ENCODE results near the gene COMT. TPM values are rescaled to one million over a fixed set of nuclear protein-coding genes. Genes with fewer than 3 reads are reported as not detected.

The COMT gene
- total and polyA plus RNA-seq, 9 donors, result 23.1 to 200 (median 161) TPM

GRCh38 chr22:19969141-19969928 is 27.8 kb downstream of the COMT start:
- WGBS, 3 donors, result 73 to 79% (median 77%) methylated on average over 11 of the region's 11 CpGs
- no peak for DNase-seq
- Histone ChIP-seq H3K27me3 (no peaks in the 10 kb centered on the region), H3K4me3 (no peak overlapping the region), H3K36me3 (no peaks in the 10 kb centered on the region), H3K27ac (no peak overlapping the region), H3K4me1 (ENCODE audit: insufficient read depth) (no peaks in the 10 kb centered on the region), H3K9me3 (no peaks in the 10 kb centered on the region)
- intact Hi-C loops (cut with DNase I), result loop anchor here in 1 of 4 donors (10.0 kb wide), 1 partner anchor 145 kb away; the partner anchor contains the start of genes RANBP1 and TRMT2A
- TF ChIP-seq POLR2A (IDR thresholded peaks at IDR 0.05) (no peak), CTCF (IDR thresholded peaks at IDR 0.05) (no peak)

- H3K27ac ChIP-seq, result no peak overlapping the region
- no peak overlapping the region for H3K4me3 ChIP-seq
- intact Hi-C loops (cut with DNase I), result loop anchor here in 3 of 4 donors (2.0 to 10.0 kb wide), 4 partner anchors 42 to 435 kb away; no protein-coding TSS in a partner anchor
- WGBS, 3 donors, result 68 to 73% (median 69%) methylated on average over 9 of the region's 9 CpGs
- TF ChIP-seq EP300 (IDR thresholded peaks at IDR 0.05) (no peak), POLR2A (IDR thresholded peaks at IDR 0.05) (no peak), CTCF (IDR thresholded peaks at IDR 0.05) (no peak)
- H3K4me1 ChIP-seq (ENCODE audit: insufficient read depth), result no peaks in the 10 kb centered on the region
- no peak for DNase-seq
- H3K9me3 ChIP-seq, result no peaks in the 10 kb centered on the region
- no peaks in the 10 kb centered on the region for H3K36me3 ChIP-seq
- H3K27me3 ChIP-seq, result no peaks in the 10 kb centered on the region
These were observed 28.5 kb downstream of the COMT start for GRCh38 chr22:19970031-19970478.

- DNase-seq, result peak; percentile 49 to 83 (median 71)
- intact Hi-C loops (cut with DNase I), result loop anchor here in 3 of 4 donors (2.0 to 10.0 kb wide), 4 partner anchors 42 to 434 kb away; no protein-coding TSS in a partner anchor
These were observed 29.1 kb downstream of the COMT start for GRCh38 chr22:19970479-19971275.

More at GRCh38 chr22:19970479-19971275, 29.1 kb downstream of the COMT start:
- Histone ChIP-seq H3K4me1 (ENCODE audit: insufficient read depth) (no peaks in the 10 kb centered on the region), H3K36me3 (no peaks in the 10 kb centered on the region), H3K9me3 (no peaks in the 10 kb centered on the region), H3K4me3 (no peak overlapping the region), H3K27me3 (no peaks in the 10 kb centered on the region), H3K27ac (no peak overlapping the region)
- WGBS, 3 donors, result 51 to 56% (median 55%) methylated on average over 25 of the region's 25 CpGs
- no peak for TF ChIP-seq POLR2A (IDR thresholded peaks at IDR 0.05)
- TF ChIP-seq EP300 (IDR thresholded peaks at IDR 0.05), result no peak
- peak; percentile 63 to 87 (median 73) for TF ChIP-seq CTCF (IDR thresholded peaks at IDR 0.05)

Measured in ovary (tissue), 9 donors.